H1 (cell line): ENCODE data around the gene VGLL3.

Experiments
- BRCA1 ChIP-seq: IDR thresholded peaks from 2 replicates; pipeline ENCODE4 v1.6.1; 2012; ENCODE audit warnings: low read depth, low read length, improper control_type of control experiment
- CBX5 ChIP-seq: fragments of 300-800, 300-1000 bp; sonication (generic); IDR thresholded peaks from 2 replicates; pipeline ENCODE4 v1.7.1; 2016; ENCODE audit warnings: antibody characterized with exemption, low read length, low read depth
- EP300 ChIP-seq, 2 experiments: IDR thresholded peaks; 1 replicate in 1 of 2; 2 replicates in 1 of 2; pipeline ENCODE4 v1.6.1; 2011 to 2012; ENCODE audit warnings: low read depth in 2 of 2, low read length in 2 of 2, mild to moderate bottlenecking in 2 of 2, borderline replicate concordance in 1 of 2, inconsistent platforms in 1 of 2, moderate library complexity in 1 of 2
- POLR2A ChIP-seq, 2 experiments: IDR thresholded peaks; 1 replicate in 1 of 2; 2 replicates in 1 of 2; pipeline ENCODE4 v1.6.1; 2011; ENCODE audit warnings: low read depth in 2 of 2, low read length in 2 of 2, mild to moderate bottlenecking in 2 of 2; ENCODE audit errors: control extremely low read depth in 1 of 2
- RAD21 ChIP-seq, 2 experiments: IDR thresholded peaks in 1 of 2; conservative IDR thresholded peaks in 1 of 2; 2 replicates each; pipeline ENCODE4 v1.6.1; 2011; ENCODE audit warnings: low read depth in 2 of 2, low read length in 2 of 2, improper control_type of control experiment in 1 of 2, inconsistent platforms in 1 of 2, mild to moderate bottlenecking in 1 of 2, moderate library complexity in 1 of 2
- RFX5 ChIP-seq: IDR thresholded peaks from 2 replicates; pipeline ENCODE4 v1.6.1; 2011; ENCODE audit warnings: low read depth, low read length, improper control_type of control experiment, borderline replicate concordance
- SAP30 ChIP-seq: fragments of 300-600 bp; sonication (generic); IDR thresholded peaks from 2 replicates; pipeline ENCODE4 v1.7.1; 2012; ENCODE audit warnings: low read length, moderate library complexity, mild to moderate bottlenecking, inconsistent platforms; ENCODE audit not compliant: insufficient read depth, insufficient replicate concordance
- SIN3A ChIP-seq, 2 experiments: IDR thresholded peaks in 1 of 2; conservative IDR thresholded peaks in 1 of 2; 2 replicates each; pipeline ENCODE4 v1.6.1; 2011 to 2012; ENCODE audit warnings: low read length in 2 of 2, improper control_type of control experiment in 1 of 2, low read depth in 1 of 2, mild to moderate bottlenecking in 1 of 2
- SUZ12 ChIP-seq: fragments of 200-600 bp; sonication (generic); IDR thresholded peaks from 2 replicates; pipeline ENCODE4 v1.6.1; 2012; ENCODE audit warnings: mild to moderate bottlenecking, inconsistent platforms, low read length, moderate library complexity, mixed read lengths
- TAF1 ChIP-seq: IDR thresholded peaks from 2 replicates; pipeline ENCODE4 v1.6.1; 2011; ENCODE audit warnings: mild to moderate bottlenecking, low read depth, low read length
- TF ChIP-seq, protein P1 (sequence below), 3 experiments: IDR thresholded peaks; 1 replicate in 2 of 3; 2 replicates in 1 of 3; pipeline versions ENCODE4 v1.5.1 to v1.6.1; 2011; ENCODE audit warnings: low read length in 3 of 3, mild to moderate bottlenecking in 3 of 3, inconsistent platforms in 2 of 3, low read depth in 1 of 3, moderate library complexity in 1 of 3; ENCODE audit not compliant: insufficient read depth in 1 of 3; ENCODE audit errors: control extremely low read depth in 1 of 3

DNA sequence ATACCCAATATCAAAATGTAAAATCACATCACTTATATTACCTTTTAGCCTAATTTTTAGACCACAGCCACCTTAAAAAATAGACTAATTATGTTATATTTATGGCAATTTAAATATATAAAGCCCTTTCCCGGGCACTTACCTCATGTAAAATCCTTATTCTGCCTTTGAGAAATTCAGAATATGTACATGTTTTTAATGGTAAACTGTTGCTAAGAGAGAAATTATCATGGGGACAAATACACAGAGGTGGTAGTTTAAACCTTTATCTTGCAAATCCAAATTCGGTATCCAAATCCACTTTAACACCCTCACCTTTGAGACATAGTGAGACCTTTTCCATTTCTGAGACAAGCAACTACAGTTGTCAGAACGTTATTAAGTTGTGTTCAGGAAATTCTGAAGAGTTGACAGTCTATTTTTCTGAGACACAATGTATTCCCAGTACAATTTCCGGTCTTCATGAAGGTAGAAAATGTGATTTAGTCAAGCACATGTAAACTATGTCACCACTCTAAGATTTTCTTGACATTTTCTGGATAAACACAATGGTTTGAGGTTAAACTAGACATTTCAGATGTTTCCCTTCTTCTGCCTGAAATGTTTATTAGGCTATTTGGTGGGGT, 10.6 kb upstream of the VGLL3 start:
- TF ChIP-seq POLR2A (IDR thresholded peaks at IDR 0.05; ENCODE audit: control extremely low read depth in 1 of 2, low read depth in 2 of 2, low read length in 2 of 2) (no peak), RAD21 (IDR thresholded peaks at IDR 0.05 in 1 of 2, conservative IDR thresholded peaks at IDR 0.05 in 1 of 2; ENCODE audit: low read depth in 2 of 2, low read length in 2 of 2) (no peak), SUZ12 (no peak), EP300 (IDR thresholded peaks at IDR 0.05; ENCODE audit: borderline replicate concordance in 1 of 2, low read depth in 2 of 2, low read length in 2 of 2) (no peak), CBX5 (no peak), SIN3A (conservative IDR thresholded peaks at IDR 0.05 in 1 of 2, IDR thresholded peaks at IDR 0.05 in 1 of 2; ENCODE audit: low read depth in 1 of 2, low read length in 2 of 2) (no peak), TAF1 (no peak), RFX5 (no peak), SAP30 (no peak), BRCA1 (no peak)
- TF ChIP-seq, protein P1, sequence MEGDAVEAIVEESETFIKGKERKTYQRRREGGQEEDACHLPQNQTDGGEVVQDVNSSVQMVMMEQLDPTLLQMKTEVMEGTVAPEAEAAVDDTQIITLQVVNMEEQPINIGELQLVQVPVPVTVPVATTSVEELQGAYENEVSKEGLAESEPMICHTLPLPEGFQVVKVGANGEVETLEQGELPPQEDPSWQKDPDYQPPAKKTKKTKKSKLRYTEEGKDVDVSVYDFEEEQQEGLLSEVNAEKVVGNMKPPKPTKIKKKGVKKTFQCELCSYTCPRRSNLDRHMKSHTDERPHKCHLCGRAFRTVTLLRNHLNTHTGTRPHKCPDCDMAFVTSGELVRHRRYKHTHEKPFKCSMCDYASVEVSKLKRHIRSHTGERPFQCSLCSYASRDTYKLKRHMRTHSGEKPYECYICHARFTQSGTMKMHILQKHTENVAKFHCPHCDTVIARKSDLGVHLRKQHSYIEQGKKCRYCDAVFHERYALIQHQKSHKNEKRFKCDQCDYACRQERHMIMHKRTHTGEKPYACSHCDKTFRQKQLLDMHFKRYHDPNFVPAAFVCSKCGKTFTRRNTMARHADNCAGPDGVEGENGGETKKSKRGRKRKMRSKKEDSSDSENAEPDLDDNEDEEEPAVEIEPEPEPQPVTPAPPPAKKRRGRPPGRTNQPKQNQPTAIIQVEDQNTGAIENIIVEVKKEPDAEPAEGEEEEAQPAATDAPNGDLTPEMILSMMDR (IDR thresholded peaks at IDR 0.05; ENCODE audit: control extremely low read depth in 1 of 3, insufficient read depth in 1 of 3, low read depth in 1 of 3, low read length in 3 of 3) = no peak
